SU-DHL-6 (cell line): Measurements from ENCODE around the gene IKZF5.

Source experiments
- CTCF ChIP-seq: fragments of 200-600 bp; sonication (generic); IDR thresholded peaks from one replicate; pipeline ENCODE4 v1.5.1; 2017; ENCODE audit warnings: antibody characterized with exemption, mild to moderate bottlenecking, low read length, moderate library complexity; ENCODE audit not compliant: insufficient read depth, poor library complexity, severe bottlenecking
- EZH2phosphoT487 ChIP-seq: fragments of 200-600 bp; sonication (generic), shearing (Covaris generic); conservative IDR thresholded peaks from 2 replicates; pipeline ENCODE4 v1.6.1; 2018; ENCODE audit warnings: mild to moderate bottlenecking, antibody characterized with exemption, low read length, moderate library complexity, mixed read lengths

- no peak for TF ChIP-seq CTCF
- no peak for TF ChIP-seq EZH2phosphoT487
These were observed 10.7 kb downstream of the IKZF5 start for GRCh38 chr10:122997864-122998263.
